ACC112 (cell line): ENCODE measurements around the gene SNX20.

Experiments
- H2AFZ ChIP-seq: fragments of 200-600 bp; sonication (generic); one replicate; pipeline ENCODE4 v1.6.0; 2017; ENCODE audit warnings: antibody characterized with exemption, low read length; ENCODE audit not compliant: unreplicated experiment
- H3K27ac ChIP-seq: fragments of 200-600 bp; sonication (generic); 2 replicates; pipeline ENCODE4 v1.5.1; 2014; ENCODE audit warnings: low read depth, mild to moderate bottlenecking, antibody characterized with exemption, low read length, moderate library complexity
- H3K27me3 ChIP-seq: fragments of 200-600 bp; sonication (generic); 2 replicates; pipeline ENCODE4 v1.6.1; 2014; ENCODE audit warnings: mild to moderate bottlenecking, antibody characterized with exemption, low read length, moderate library complexity, mixed read lengths; ENCODE audit not compliant: insufficient read depth
- H3K36me3 ChIP-seq: fragments of 200-600 bp; sonication (generic); 2 replicates; pipeline ENCODE4 v1.6.1; 2016; ENCODE audit warnings: mild to moderate bottlenecking, antibody characterized with exemption, low read length, moderate library complexity, mixed read lengths; ENCODE audit not compliant: insufficient read depth
- H3K4me1 ChIP-seq: fragments of 200-600 bp; sonication (generic); one replicate; pipeline ENCODE4 v1.6.1; 2016; ENCODE audit warnings: low read length, mixed read lengths; ENCODE audit not compliant: insufficient read depth, unreplicated experiment, control insufficient read depth
- H3K4me3 ChIP-seq: fragments of 200-600 bp; sonication (generic); 2 replicates; pipeline ENCODE4 v1.5.1; 2014; ENCODE audit warnings: mild to moderate bottlenecking, low read depth, low read length
- H3K79me2 ChIP-seq: fragments of 200-600 bp; sonication (generic); one replicate; pipeline ENCODE4 v1.6.0; 2016; ENCODE audit warnings: low read length; ENCODE audit not compliant: control insufficient read depth, unreplicated experiment, insufficient read depth

SNX20 gene

GRCh38 chr16:50640919-50641817 lies 39.9 kb downstream of the SNX20 start:
- no peaks in the 10 kb centered on the region for H3K36me3 ChIP-seq
- H3K4me3 ChIP-seq, result no peak overlapping the region
- no peaks in the 10 kb centered on the region for H3K79me2 ChIP-seq
- no peaks in the 10 kb centered on the region for H3K4me1 ChIP-seq
- H2AFZ ChIP-seq, result no peak overlapping the region
- no peak overlapping the region for H3K27ac ChIP-seq
- H3K27me3 ChIP-seq, result peaks cover 70% of the 10 kb centered on the region

DNA sequence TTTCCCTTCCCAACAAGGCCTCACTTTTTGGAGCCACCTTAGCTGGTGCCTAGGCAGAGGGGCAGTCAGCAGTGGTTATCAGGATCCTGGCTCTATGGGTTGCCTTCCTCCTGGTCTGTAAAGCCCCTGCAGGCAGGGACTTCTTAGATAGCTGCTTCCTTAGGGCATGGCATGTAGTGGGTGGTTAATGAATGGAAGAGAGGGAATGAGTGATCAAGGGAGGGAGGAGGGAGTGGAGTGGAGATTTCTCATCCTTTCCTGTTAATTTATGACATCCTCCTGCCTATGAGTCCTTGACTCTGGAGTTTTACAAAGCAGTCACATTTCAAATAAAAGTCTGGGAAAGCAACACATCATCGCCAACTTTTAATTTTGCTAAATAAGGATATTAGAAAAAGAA lies 40.7 kb downstream of the SNX20 start:
- Histone ChIP-seq H3K4me3 (no peak overlapping the region), H3K27me3 (peaks cover 64% of the 10 kb centered on the region), H3K79me2 (no peaks in the 10 kb centered on the region), H3K4me1 (no peaks in the 10 kb centered on the region), H3K36me3 (no peaks in the 10 kb centered on the region), H3K27ac (no peak overlapping the region), H2AFZ (no peak overlapping the region)

GRCh38 chr16:50638816-50639670 lies 42.1 kb downstream of the SNX20 start:
- Histone ChIP-seq H2AFZ (no peak overlapping the region), H3K4me1 (no peaks in the 10 kb centered on the region), H3K4me3 (no peak overlapping the region), H3K27me3 (peaks cover 69% of the 10 kb centered on the region), H3K27ac (no peak overlapping the region), H3K36me3 (no peaks in the 10 kb centered on the region), H3K79me2 (no peaks in the 10 kb centered on the region)

- Histone ChIP-seq H3K4me3 (no peak overlapping the region), H2AFZ (no peak overlapping the region), H3K27ac (no peak overlapping the region), H3K36me3 (no peaks in the 10 kb centered on the region), H3K79me2 (no peaks in the 10 kb centered on the region), H3K27me3 (peaks cover 60% of the 10 kb centered on the region), H3K4me1 (no peaks in the 10 kb centered on the region)
Observed at GRCh38 chr16:50637716-50638602, 43.2 kb downstream of the SNX20 start.

GRCh38 chr16:50636753-50637374 lies 44.2 kb downstream of the SNX20 start:
- Histone ChIP-seq H3K79me2 (no peaks in the 10 kb centered on the region), H3K4me1 (no peaks in the 10 kb centered on the region), H3K36me3 (no peaks in the 10 kb centered on the region), H3K27me3 (peaks cover 50% of the 10 kb centered on the region), H3K4me3 (no peak overlapping the region), H3K27ac (no peak overlapping the region), H2AFZ (no peak overlapping the region)

GRCh38 chr16:50635505-50636392 lies 45.4 kb downstream of the SNX20 start:
- H3K36me3 ChIP-seq, result no peaks in the 10 kb centered on the region
- no peak overlapping the region for H3K27ac ChIP-seq
- no peak overlapping the region for H3K4me3 ChIP-seq
- H3K79me2 ChIP-seq, result no peaks in the 10 kb centered on the region
- H3K4me1 ChIP-seq, result no peaks in the 10 kb centered on the region
- H3K27me3 ChIP-seq, result peaks cover 45% of the 10 kb centered on the region
- H2AFZ ChIP-seq, result no peak overlapping the region

- Histone ChIP-seq H3K79me2 (no peaks in the 10 kb centered on the region), H3K27me3 (peaks cover 44% of the 10 kb centered on the region), H3K4me3 (no peak overlapping the region), H3K27ac (no peak overlapping the region), H3K36me3 (no peaks in the 10 kb centered on the region), H3K4me1 (no peaks in the 10 kb centered on the region), H2AFZ (no peak overlapping the region)
Observed at GRCh38 chr16:50634947-50635346, 46.2 kb downstream of the SNX20 start.

GRCh38 chr16:50634090-50634489 lies 47.0 kb downstream of the SNX20 start:
- peaks cover 45% of the 10 kb centered on the region for H3K27me3 ChIP-seq
- H3K4me3 ChIP-seq, result no peak overlapping the region
- no peak overlapping the region for H2AFZ ChIP-seq
- H3K27ac ChIP-seq, result no peak overlapping the region
- no peaks in the 10 kb centered on the region for H3K4me1 ChIP-seq
- H3K36me3 ChIP-seq, result no peaks in the 10 kb centered on the region
- no peaks in the 10 kb centered on the region for H3K79me2 ChIP-seq

DNA sequence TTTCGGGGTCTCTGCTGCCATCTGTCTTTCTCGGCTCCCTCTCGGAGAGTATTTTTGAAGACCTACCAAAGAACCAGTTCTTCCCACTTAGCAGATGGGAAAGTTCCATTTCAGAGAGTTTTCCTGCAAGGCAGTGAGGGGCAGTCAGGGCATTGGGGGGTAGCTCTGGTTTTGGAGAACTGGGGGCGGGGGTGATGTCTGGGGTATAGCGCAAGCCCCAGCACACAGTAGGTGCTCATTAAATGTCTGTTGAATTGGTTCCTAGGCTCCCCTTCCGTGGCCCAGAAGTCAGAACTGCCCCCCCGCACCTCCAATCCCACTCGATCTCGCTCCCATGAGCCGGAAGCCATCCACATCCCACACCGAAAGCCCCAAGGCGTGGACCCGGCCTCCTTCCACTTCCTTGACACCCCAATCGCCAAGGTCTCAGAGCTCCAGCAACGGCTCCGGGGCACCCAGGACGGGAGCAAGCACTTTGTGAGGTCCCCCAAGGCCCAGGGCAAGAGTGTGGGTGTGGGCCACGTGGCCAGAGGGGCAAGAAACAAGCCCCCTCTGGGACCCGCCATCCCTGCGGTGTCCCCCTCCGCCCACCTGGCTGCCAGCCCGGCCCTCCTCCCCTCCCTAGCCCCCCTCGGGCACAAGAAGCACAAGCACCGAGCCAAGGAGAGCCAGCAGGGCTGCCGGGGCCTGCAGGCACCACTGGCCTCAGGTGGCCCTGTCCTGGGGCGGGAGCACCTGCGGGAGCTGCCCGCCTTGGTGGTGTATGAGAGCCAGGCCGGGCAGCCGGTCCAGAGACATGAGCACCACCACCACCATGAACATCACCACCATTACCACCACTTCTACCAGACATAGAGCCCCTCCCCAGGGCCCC lies 47.9 kb downstream of the SNX20 start:
- Histone ChIP-seq H3K4me1 (no peaks in the 10 kb centered on the region), H3K27ac (no peak overlapping the region), H3K4me3 (no peak overlapping the region), H3K79me2 (no peaks in the 10 kb centered on the region), H3K27me3 (peaks cover 46% of the 10 kb centered on the region), H3K36me3 (no peaks in the 10 kb centered on the region), H2AFZ (no peak overlapping the region)
